ENCODE measurements around the gene TNFRSF12A. TPM values are rescaled to one million over a fixed set of nuclear protein-coding genes. Genes with fewer than 3 reads are reported as not detected.
A peak's percentile ranks its signal among the peaks of the same experiment; 100 is the strongest.
"Not testable (repeated sequence)": the region's sequence is repeated elsewhere in the genome, so short reads cannot be mapped to it uniquely, and the experiment has no call there.

TNFRSF12A gene
- total and polyA plus RNA-seq, 5 experiments from 2014 or later, result 0.33 to 0.57 TPM; not detected in 3

- DNase-seq, result no peak
- peak within 1 kb of the TSS; percentile 71 to 87 (median 78) for H3K4me3 Mint-ChIP-seq
- no peaks in the 10 kb centered on the region for H3K36me3 Mint-ChIP-seq
- H3K9me3 Mint-ChIP-seq, result no peaks in the 10 kb centered on the region
- peak; percentile 29 to 45 for ATAC-seq
- peaks cover 0 to 27% (median 21%) of the 10 kb centered on the region in 5 donors for H3K27me3 Mint-ChIP-seq
- peak within 1 kb of the TSS in 2 of 10 donors; percentile 52 to 63 for H3K27ac Mint-ChIP-seq
- POLR2A ChIA-PET, result interaction anchor here (1.0 to 4.7 kb wide), 6 partner anchors 11 to 113 kb away, joined by 3 to 23 read pairs (median 4); no protein-coding TSS in a partner anchor
- peaks cover 16 to 32% (median 29%) of the 10 kb centered on the region in 4 donors for H3K4me1 Mint-ChIP-seq
These were observed 25.8 kb downstream of the TNFRSF12A start, which contains the start of gene MMP25 for GRCh38 chr16:3045758-3046640. MMP25 (plus strand) TSS chr16:3046561; CDS start chr16:3046918, 357 bp downstream.

GRCh38 chr16:3046641-3047386 lies 26.6 kb downstream of the TNFRSF12A start:
- peak; percentile 52 to 57 for ATAC-seq
- Mint-ChIP-seq H3K36me3 (no peaks in the 10 kb centered on the region), H3K4me3 (peak overlapping the region in 9 of 10 donors; percentile 24 to 71 (median 53)), H3K27me3 (peaks cover 0 to 24% (median 21%) of the 10 kb centered on the region in 5 donors), H3K9me3 (no peaks in the 10 kb centered on the region), H3K4me1 (peaks cover 16 to 34% (median 32%) of the 10 kb centered on the region in 4 donors), H3K27ac (peak overlapping the region in 2 of 10 donors; percentile 43 to 52)
- DNase-seq, result no peak
- POLR2A ChIA-PET, result interaction anchor here (0.5 to 4.7 kb wide), 12 partner anchors 12 to 167 kb away, joined by 3 to 23 read pairs (median 4); partner anchors contain the start of gene IL32

- peaks cover 19 to 37% (median 35%) of the 10 kb centered on the region in 4 donors for H3K4me1 Mint-ChIP-seq
- ATAC-seq (peak in 1 of 2 donors; percentile 18), DNase-seq (no peak)
- H3K4me3 Mint-ChIP-seq, result peak overlapping the region in 6 of 10 donors; percentile 52 to 76 (median 68)
- H3K36me3 Mint-ChIP-seq, result no peaks in the 10 kb centered on the region
- no peaks in the 10 kb centered on the region for H3K9me3 Mint-ChIP-seq
- H3K27me3 Mint-ChIP-seq, result peaks cover 0 to 23% (median 21%) of the 10 kb centered on the region in 5 donors
- peak overlapping the region in 2 of 10 donors; percentile 52 to 56 for H3K27ac Mint-ChIP-seq
- POLR2A ChIA-PET, result interaction anchor here (0.5 to 4.7 kb wide), 13 partner anchors 8 to 166 kb away, joined by 3 to 23 read pairs (median 4); partner anchors contain the start of gene IL32
These were observed 27.2 kb downstream of the TNFRSF12A start for GRCh38 chr16:3047387-3047720.

GRCh38 chr16:3049921-3050481 lies 29.8 kb downstream of the TNFRSF12A start:
- H3K36me3 Mint-ChIP-seq, result peaks cover 0 to 12% (median 0%) of the 10 kb centered on the region in 3 donors
- DNase-seq (no peak), ATAC-seq (no peak)
- H3K4me1 Mint-ChIP-seq, result peaks cover 28 to 47% (median 42%) of the 10 kb centered on the region in 4 donors
- H3K9me3 Mint-ChIP-seq, result no peaks in the 10 kb centered on the region
- H3K4me3 Mint-ChIP-seq, result peak overlapping the region in 1 of 10 donors; percentile 29
- POLR2A ChIA-PET, result interaction anchor here (1.1 to 4.7 kb wide), 3 partner anchors 9 to 79 kb away, joined by 3 to 23 read pairs (median 9); no protein-coding TSS in a partner anchor
- H3K27me3 Mint-ChIP-seq, result peaks cover 0 to 7% (median 2%) of the 10 kb centered on the region in 5 donors
- H3K27ac Mint-ChIP-seq, result peak overlapping the region in 2 of 10 donors; percentile 24 to 29

- ATAC-seq (no peak), DNase-seq (no peak)
- Mint-ChIP-seq H3K4me1 (peaks cover 31 to 47% (median 42%) of the 10 kb centered on the region in 4 donors), H3K36me3 (peaks cover 0 to 12% (median 0%) of the 10 kb centered on the region in 3 donors), H3K4me3 (peak overlapping the region in 1 of 10 donors; percentile 29), H3K27me3 (peaks cover 0 to 2% (median 0%) of the 10 kb centered on the region in 5 donors), H3K27ac (peak overlapping the region in 4 of 10 donors; percentile 13 to 47 (median 36)), H3K9me3 (no peaks in the 10 kb centered on the region)
- POLR2A ChIA-PET, result interaction anchor here (1.1 to 1.4 kb wide), 3 partner anchors 13 to 48 kb away, joined by 3 to 4 read pairs (median 4); no protein-coding TSS in a partner anchor
These were observed 30.3 kb downstream of the TNFRSF12A start for GRCh38 chr16:3050487-3050886.

GRCh38 chr16:3051009-3051408 lies 30.8 kb downstream of the TNFRSF12A start:
- H3K36me3 Mint-ChIP-seq, result peaks cover 0 to 12% (median 0%) of the 10 kb centered on the region in 3 donors
- peak overlapping the region in 5 of 10 donors; percentile 15 to 37 (median 25) for H3K27ac Mint-ChIP-seq
- POLR2A ChIA-PET, result interaction anchor here (1.1 to 1.4 kb wide), 4 partner anchors 11 to 83 kb away, joined by 3 to 5 read pairs (median 4); no protein-coding TSS in a partner anchor
- peaks cover 31 to 50% (median 44%) of the 10 kb centered on the region in 4 donors for H3K4me1 Mint-ChIP-seq
- no peak overlapping the region for H3K4me3 Mint-ChIP-seq
- DNase-seq (no peak), ATAC-seq (no peak)
- H3K9me3 Mint-ChIP-seq, result no peaks in the 10 kb centered on the region
- peaks cover 0 to 2% (median 0%) of the 10 kb centered on the region in 5 donors for H3K27me3 Mint-ChIP-seq

- peaks cover 31 to 50% (median 46%) of the 10 kb centered on the region in 4 donors for H3K4me1 Mint-ChIP-seq
- ATAC-seq, result no peak
- no peak for DNase-seq
- no peaks in the 10 kb centered on the region for H3K9me3 Mint-ChIP-seq
- no peak overlapping the region for H3K4me3 Mint-ChIP-seq
- POLR2A ChIA-PET, result interaction anchor here (0.6 to 1.4 kb wide), 5 partner anchors 12 to 82 kb away, joined by 3 to 5 read pairs (median 4); no protein-coding TSS in a partner anchor
- peak overlapping the region in 3 of 10 donors; percentile 8 to 59 (median 25) for H3K27ac Mint-ChIP-seq
- peaks cover 0 to 2% (median 0%) of the 10 kb centered on the region in 5 donors for H3K27me3 Mint-ChIP-seq
- H3K36me3 Mint-ChIP-seq, result peaks cover 0 to 12% (median 0%) of the 10 kb centered on the region in 3 donors
These were observed 31.3 kb downstream of the TNFRSF12A start for GRCh38 chr16:3051494-3051893.

GRCh38 chr16:3052571-3053329 lies 32.6 kb downstream of the TNFRSF12A start:
- Mint-ChIP-seq H3K4me1 (peaks cover 36 to 59% (median 54%) of the 10 kb centered on the region in 4 donors), H3K4me3 (peak overlapping the region in 1 of 10 donors; percentile 46), H3K27ac (peak overlapping the region in 4 of 10 donors; percentile 19 to 81 (median 27)), H3K36me3 (peaks cover 0 to 16% (median 0%) of the 10 kb centered on the region in 3 donors)
- DNase-seq, H3K27me3 Mint-ChIP-seq, H3K9me3 Mint-ChIP-seq: not testable (repeated sequence)
- POLR2A ChIA-PET, result interaction anchor here (0.8 kb wide), 1 partner anchor 77 kb away, joined by 3 read pairs; no protein-coding TSS in a partner anchor
- peak in 1 of 2 donors; percentile 23 for ATAC-seq

- DNase-seq, POLR2A ChIA-PET, H3K9me3 Mint-ChIP-seq, H3K27me3 Mint-ChIP-seq: not testable (repeated sequence)
- H3K4me1 Mint-ChIP-seq, result peaks cover 33 to 56% (median 51%) of the 10 kb centered on the region in 4 donors
- peak overlapping the region in 1 of 10 donors; percentile 6 for H3K4me3 Mint-ChIP-seq
- H3K27ac Mint-ChIP-seq, result peak overlapping the region in 1 of 10 donors; percentile 38
- ATAC-seq, result peak in 1 of 2 donors; percentile 39
- peaks cover 0 to 16% (median 0%) of the 10 kb centered on the region in 3 donors for H3K36me3 Mint-ChIP-seq
These were observed 33.2 kb downstream of the TNFRSF12A start for GRCh38 chr16:3053330-3053710.

GRCh38 chr16:3054965-3055733 lies 35.0 kb downstream of the TNFRSF12A start:
- Mint-ChIP-seq H3K27me3 (no peaks in the 10 kb centered on the region), H3K4me3 (peak overlapping the region; percentile 4 to 74 (median 58)), H3K9me3 (no peaks in the 10 kb centered on the region), H3K4me1 (peaks cover 31 to 59% (median 54%) of the 10 kb centered on the region in 4 donors), H3K27ac (peak overlapping the region in 9 of 10 donors; percentile 11 to 93 (median 79)), H3K36me3 (peaks cover 0 to 16% (median 0%) of the 10 kb centered on the region in 3 donors)
- POLR2A ChIA-PET, result interaction anchor here (1.1 to 15.7 kb wide), 4 partner anchors 10 to 108 kb away, joined by 3 to 278 read pairs (median 4); partner anchors contain the start of genes IL32 and ZNF213
- DNase-seq (no peak), ATAC-seq (no peak)
